GM19239 (cell line): ENCODE results near the gene SLC13A3.

Experiments
- DNase-seq: peaks from one replicate; pipeline ENCODE4 v3.0.0; 2011; ENCODE audit warnings: low spot score; ENCODE audit not compliant: insufficient read length
- FAIRE-seq: peaks from 2 replicates; lab custom pipeline; 2011; peaks lifted over from hg19 to GRCh38; lab: Jason Lieb, UNC

Gene SLC13A3

DNA sequence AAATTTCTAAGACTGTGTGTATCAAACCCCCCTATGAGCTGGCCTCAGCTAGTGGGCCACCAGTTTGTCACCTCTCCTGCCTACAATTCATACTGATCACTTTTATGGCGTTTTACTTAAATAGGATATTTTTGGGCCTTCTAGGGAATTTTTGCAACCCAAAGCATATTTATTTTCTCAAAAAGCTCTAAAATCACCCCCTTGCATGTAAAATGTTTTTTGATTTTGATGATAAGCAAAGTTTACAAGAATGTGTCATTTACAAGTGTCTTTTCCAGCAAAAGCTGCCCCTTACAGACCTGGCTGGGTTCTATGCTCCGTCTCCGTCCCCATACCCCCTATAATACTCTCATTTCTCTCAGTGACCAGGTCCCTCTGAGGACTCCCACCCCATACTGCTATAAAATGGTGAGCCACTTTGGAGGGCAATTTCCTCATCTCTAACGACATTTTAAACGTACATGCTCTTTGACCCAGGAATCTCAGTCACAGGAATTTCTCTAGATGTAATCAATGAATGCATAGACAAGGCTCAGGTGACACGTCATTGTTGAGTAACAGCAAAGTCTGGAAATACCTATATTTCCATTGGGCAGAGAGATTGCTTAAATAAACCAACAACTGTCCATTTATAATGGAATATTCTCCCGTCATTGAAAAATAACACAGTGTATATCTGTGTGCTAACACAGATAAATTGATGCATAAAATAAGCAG is 86.9 kb downstream of the SLC13A3 start:
- FAIRE-seq (no peak), DNase-seq (no peak)

DNA sequence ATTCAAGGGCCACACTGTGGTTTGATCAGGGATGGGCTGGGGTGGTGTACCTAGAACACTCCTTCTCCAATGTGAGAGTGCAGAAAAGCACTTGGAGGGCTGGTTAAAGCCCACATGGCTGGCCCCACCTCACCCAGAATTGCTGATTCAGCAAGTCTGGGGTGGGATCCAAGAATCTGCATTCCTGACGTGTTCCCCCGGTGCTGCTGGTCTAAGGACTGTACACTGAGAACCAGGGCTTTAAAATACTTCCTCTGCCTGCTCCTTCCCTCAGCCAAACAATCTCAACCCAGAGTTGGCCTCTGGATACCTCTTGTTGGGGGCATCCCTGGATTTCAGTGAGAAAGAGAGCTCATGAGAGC is 87.4 kb downstream of the SLC13A3 start:
- no peak for FAIRE-seq
- no peak for DNase-seq

DNA sequence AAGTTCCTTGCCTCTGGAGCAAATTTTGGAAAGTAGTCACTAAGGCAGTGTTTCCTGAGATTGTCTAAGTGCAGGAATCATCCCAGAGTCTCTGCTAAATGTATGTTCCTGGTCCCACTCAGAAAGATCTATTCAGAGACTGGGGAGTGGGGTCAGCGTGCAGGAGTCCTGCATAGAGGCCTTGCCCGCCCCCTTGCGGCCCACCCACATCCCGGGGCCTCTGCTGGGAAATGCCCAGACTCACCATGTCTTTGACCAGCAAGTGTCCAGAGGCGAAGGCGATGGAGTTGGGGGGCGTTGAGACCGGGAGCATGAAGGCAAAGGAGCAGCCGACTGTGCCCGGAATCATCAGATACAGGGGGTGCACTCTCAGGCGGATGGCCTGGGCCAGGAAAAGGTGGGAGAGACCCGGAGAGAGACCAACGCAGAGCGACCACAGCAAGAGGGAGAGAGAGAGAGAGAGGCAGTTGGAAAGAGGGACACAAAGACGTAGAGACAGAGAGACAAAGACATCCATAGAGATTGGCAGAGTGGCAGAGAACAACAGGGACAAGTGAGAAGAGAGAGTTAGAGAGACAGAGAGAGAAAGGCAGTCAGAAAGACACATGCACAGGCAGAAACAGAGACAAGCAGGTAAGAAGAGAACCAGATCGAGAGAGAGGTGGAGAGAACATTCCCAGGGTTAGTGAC is 87.9 kb downstream of the SLC13A3 start:
- no peak for DNase-seq
- FAIRE-seq: no peak

DNA sequence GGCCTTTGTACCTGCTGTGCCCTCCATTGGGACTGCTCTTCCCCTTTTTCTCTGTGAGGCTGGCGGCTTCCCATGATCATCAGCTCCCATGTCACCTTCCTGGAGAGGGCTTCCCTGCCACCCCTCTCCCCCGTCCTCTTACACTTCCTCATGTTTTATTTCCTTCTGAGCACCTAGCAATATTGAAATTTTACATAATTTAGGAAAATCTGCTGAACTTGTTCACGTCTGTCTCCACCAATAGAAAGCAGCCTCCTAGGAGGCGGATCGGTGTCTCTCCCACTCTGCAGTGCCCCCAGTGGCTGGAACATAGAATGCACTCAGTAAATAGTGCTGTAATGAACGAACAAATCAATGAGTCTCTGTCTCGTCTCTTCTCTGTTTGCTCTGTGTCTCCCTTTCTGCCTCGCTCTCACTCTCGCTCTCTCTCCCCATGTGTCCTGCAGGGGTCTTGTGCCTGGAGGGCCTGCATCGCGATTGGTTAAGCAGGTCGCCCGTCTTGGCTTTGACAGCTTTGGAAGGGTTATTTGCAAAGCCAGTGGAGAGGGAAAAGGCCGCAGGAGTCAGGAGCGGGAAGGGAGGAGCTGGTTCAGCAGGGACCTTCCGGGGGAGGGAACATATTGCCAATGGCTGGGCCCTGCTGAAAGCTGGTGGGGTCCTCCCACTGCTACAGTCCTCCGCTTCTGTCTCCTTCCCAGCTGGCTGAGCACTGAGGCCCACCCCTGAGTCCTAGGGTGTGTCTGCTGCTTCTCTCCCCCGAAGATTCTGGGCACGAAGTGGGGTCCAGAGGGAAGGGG is 88.7 kb downstream of the SLC13A3 start:
- DNase-seq: peak; percentile 53
- FAIRE-seq: peak; percentile 69

DNA sequence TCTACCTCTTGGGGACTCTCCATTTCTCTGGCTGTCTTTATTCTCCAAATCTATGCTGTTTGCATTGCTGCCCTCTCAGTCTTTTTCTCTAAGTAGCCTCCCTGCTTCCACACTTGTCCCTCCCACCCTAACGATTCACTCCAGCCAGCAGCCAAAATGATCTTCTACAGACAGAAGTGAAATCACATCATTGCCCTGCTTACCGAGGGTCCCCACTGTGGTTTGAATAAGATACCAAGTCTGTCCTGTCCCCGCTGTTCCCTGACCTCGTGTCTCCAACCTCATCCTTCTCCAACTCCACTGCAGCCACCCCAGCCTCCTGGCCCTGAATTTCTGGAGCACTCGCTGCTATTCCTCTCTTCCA is 89.3 kb downstream of the SLC13A3 start:
- no peak for DNase-seq
- FAIRE-seq: no peak

DNA sequence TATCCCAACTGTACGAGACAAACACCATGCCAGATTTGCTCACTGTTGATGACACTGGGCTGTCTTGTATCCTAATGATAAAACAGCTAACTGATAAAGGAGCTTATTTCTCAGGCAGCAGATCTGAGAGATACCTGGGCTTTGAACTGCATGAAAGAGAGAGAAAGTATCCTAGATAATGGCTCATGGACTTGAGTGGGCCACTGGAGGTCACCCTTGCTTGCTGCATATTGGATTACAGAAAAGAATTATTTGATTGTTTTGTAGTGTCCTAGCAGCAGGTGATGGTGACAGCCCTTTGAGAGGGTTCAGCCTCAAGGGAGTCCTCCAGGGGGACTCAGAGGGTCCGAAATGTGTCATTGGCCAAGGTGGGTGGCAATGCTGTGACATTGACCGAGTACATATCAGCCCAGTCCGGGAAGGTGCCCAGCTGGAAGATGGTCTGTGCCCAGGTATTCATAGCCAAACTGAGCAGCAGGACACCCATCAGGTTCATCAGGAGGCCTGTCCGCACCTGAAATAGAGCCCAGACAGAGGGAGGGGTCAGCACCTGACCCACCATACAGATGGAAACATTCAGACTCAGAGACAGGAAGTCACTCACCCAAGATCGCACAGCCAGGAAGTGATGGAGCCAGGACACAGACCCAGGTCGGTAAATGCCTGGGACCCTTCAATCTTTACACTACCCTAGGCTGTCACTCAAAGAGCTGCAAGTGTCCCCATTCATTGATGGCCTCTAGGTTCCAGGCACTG is 91.4 kb downstream of the SLC13A3 start:
- DNase-seq (no peak), FAIRE-seq (no peak)

DNA sequence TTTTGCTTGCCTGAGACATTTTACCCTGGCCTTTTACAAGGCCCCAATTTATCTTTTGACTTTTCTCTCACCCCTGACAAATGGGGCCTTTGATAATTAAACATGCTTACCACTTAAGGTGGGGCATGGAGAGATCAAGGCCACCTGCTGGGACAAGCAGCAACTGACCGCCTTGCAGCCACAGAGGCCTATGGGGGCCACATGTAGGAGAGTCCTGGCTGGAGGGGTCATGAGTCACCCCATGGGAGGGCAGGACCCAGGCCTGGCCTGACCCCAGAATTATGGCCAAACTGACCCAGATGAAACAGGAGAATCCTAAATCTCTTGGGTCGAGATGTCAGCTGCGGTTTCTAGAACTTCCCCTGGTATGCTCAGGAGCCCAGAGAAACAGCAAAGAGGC is 92.3 kb downstream of the SLC13A3 start:
- FAIRE-seq (no peak), DNase-seq (no peak)

DNA sequence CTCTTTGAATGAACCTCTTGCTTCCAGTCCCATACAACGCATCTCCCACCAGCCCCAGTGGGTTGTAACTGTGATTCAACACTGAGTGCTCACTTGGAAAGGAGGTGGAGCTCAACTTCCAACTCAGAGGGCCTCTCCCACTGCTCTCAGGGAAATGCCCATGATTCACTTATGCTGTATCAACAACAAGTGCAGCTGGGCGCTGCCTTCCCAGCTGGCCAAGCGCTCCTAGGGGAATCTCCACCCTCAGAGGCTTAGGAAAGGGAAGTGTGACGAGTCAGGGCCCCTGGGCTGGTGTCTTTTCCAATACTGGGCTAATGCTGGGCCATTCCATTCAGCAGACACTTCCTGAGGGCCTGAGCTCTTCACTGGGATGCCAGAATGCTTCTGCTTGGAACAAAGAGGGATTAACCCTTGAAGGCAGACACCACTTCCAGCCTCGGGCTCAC is 92.7 kb downstream of the SLC13A3 start:
- DNase-seq (no peak), FAIRE-seq (no peak)

DNA sequence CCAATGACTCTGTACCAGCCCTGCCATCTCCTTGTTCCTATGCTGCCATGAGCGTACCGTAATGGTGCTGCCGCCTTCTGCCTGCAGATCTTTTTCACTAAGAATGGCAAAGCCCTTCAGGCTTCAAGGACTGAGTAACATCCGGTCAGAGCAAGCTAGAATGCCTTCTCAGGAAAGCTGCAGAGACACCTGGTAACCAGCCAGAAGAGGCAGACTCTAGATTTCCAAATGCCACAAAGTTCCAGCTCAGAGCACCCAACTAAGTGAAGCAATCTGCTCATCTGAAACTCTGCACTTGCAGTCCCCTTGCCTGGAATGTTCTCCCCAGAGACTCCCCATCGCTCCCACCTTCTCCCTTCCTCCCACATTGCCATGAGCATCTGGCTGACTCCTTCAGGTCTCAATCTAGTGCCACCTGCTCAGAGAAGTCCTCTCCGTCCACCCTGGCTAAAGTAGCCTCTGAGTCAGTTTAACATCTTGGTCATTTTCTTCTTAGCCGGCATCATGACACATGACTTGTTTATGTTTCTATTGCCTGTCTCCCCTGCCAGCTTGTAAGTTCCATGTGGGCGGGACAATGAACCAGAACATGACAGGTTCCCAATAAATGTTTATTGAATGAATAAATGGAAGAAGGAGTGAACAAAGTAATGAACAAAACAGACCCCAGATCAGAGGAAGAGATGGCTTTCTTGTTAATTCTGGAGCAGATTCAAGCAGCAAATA is 93.9 kb downstream of the SLC13A3 start:
- FAIRE-seq: no peak

DNA sequence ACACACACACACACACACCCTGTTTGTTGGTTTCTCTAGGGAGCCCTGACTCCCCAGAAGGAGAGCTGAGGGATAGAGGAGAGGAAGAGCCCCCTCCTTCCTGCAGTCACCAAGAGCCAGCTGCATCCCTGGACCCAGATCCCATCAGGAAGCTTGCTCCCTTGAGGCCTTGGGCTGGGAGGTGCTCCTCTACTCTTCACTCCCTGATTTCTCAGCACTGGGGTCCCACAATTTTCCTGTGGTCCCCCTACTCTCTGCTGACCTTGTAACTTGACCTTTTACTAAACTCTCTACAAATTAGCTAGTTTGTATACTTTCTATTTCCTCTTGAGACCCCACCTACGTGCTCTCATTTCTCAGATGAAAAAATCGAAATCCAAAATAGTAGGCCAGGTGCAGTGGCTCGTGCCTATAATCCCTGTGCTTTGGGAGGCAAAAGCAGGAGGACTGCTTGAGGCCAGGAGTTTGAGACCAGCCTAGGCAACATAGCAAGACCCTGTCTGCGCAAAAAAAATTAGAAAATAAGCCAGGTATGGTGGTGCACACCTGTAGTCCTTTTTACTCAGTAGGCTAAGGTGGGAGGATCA is 95.8 kb downstream of the SLC13A3 start:
- FAIRE-seq (no peak), DNase-seq (no peak)

More for the DNA sequence above, 93.9 kb downstream of the SLC13A3 start:
- no peak for DNase-seq

DNA sequence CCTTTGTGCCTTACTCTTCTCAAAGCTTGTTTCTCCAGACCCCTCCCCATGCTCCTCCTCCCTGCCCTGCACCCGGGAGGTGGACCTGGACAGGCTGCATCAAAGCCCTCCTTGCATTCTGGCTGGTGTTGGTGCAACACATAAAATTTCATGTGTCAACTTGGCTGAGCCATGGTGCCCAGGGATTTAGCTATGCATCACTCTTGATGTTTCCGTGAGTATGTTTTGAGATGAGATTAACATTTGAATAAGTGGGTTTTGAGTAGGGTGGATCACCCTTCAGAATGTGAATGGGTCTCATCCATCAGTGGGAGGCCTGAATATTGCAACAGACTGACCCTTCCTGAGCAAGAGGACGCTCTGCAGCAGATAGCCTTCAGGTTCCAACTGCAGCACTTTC is 96.4 kb downstream of the SLC13A3 start:
- FAIRE-seq (no peak), DNase-seq (no peak)

DNA sequence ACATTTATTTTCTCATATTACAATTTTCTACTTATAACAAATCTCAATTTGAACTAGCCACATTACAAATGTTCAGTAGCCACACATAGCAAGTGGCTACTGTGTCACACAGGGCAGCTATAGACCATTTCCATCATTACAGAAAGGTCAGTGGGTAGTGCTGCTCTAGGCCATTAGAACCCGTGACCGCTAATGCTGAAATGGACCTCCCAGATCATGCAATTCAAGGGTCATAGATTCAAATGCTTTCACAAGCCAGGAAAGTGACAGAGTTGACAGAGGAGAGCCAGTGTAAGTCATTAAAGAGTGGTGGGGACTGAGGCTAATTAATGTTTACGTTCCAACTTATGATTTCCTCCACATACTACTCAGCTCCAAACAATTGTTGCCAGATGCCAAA is 97.3 kb downstream of the SLC13A3 start:
- DNase-seq (no peak), FAIRE-seq (no peak)

DNA sequence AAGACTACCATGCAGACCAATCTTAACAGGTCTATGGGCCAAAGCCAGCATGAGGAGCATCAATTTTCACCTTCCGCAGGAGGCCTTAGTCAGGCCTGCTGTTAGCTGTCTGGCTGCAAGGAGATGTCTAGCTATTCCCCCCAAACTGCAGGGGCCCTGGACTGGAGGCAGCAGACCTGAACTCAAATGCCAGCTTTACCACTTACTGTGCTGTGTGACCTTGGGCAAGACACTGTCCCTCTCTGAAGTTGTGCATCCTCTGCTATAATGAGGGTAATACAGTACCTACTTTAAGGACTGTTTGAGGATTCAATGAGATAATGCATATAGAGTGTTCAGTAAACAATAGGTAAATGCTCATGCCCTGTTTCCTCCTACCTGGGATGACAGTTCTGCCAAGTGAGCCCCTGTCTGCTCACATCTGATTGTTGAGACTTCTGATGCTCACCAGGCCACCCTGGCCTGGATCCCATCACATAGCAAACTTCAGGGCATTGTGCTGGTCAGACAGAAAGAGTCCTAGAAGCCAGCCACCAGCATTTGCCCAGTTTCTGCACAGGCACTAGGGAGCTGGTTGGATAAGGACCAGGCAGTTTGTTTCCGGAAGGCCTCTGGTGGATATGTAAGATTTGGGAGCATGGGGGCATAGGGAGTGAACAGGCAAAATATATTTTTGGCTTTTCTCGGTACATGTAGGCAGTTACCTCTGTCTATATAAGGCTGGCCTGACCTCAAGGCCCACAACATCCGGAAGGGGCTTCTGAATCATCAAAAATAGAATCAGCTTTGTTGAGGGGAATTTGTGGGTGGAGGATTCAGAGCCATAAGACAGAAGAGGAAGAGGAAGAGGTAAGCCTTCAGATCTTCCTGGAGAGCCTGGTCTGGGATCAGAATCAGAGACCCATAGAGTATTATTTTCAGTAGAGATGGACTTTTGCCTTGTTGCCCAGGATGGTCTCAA is 98.5 kb downstream of the SLC13A3 start:
- DNase-seq (peak; percentile 28), FAIRE-seq (peak; percentile 93)

DNA sequence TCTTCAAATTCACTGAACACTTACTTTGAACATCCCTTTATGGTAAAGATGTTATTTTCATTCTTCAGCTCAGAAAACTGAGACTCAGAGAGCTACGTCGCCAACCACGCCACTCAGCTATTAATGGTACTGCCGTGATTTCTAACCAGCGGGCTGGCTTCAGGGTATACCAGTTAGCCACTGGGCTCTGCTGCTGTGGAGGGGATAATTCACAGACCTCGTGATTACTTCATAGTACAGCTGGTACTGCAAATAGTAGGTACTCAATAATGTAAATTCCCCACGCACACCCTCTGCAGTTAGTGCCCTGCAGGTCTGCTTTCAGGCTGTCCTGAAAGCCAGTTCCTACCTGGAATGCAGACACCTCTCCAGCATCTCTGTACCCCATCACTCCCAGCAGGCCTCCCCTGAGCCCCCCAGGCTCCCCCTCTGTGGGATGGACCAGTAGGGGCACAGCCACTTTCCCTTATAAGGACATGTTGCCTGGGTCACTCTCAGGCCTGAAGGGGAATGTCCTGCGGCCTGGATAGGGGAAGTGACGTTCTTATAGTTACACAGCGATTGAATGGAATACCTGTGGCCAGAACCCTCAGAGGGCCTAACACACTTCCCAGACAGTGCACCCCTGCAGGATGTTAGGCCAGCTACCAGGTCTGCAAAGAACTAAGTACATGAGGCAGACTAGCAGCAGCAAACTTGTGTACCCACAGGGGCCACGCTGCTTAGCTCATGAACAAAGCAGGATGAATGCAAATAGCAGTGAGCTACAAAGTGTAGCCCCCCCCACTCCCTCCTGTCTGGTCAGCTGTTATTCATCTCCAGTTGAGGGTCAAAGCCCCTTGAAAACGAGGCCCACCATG is 99.5 kb downstream of the SLC13A3 start:
- FAIRE-seq (peak; percentile 14), DNase-seq (no peak)

DNA sequence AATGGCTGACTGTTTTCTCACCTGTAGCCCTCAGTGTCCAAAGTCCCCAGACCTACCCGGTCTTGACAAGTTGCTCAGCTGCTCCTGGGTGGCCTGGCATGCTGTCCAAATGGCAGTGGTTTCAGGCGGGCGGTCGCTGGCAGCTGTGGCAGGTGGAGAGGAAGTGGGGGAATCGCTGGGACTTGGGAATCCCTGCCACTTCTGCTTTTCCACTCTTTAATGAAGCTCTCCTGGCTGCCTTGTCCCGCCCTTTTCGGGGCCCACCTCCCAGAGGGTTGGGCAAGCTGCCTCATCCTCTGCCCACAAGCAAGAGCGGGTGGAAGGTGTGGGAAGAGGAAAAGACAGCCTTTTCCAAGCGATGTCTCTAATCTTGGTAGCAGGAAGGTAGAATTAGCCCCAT is 100.8 kb downstream of the SLC13A3 start, which contains the start of gene OCSTAMP:
OCSTAMP (minus strand) TSS at position 194 of the 400 bp plus-strand sequence; CDS start at position 100, 94 bp downstream.
- FAIRE-seq (no peak), DNase-seq (no peak)

DNA sequence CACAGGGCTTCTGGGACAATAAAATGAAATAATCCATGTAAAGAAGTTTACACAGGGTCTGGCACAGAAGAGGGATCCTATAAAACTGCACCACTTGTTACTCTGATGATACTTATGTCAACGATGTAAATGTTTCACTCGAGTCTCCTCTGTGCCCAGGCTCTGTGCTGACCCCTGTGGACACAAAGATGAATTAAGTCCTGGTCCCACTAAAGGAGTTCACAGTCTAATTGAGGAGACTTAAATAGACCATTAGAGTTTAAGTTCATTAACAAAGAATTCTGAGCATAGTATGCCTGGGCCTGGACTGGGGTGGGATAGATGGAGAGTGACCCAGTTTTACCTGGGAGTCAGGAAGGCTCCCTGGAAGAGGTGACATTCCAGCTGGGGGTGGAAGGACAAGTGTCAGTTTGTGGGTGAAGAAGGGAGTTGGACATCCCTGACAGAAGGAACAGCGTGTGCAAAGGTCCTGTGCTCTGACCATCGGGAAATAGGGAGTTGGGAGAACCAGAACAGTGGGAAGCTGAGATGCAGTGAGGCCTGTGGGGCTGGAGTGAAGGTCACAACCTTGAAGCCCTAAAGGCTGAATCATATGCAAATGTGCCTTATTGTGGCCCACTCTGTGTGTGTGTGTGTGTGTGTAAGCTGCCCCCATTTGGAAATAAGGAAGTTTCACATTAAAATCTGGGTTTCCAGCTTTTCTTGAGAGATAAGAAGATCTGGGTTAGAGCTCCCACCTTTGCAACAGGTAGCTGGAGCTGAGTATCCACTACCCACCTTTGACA is 101.9 kb downstream of the SLC13A3 start:
- no peak for FAIRE-seq
- DNase-seq: no peak

DNA sequence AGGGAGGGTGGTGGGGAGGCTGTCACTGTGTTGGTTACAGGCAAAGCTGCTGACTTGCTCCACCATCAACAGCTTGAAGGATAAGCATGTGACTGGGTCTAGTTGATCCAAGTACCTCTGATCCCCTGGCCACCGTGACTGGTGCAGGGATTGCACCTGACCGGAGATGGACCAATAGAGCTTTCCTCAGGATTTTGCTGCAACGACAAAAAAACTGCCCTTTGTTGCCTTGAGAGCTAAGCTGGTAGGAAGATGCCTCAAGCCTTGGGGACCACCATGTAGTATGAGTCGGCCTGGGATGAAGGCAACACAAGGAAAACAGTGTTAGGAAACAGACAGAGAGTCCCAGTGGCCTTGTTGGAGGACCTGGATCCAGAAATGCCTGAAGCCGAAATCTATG is 102.6 kb downstream of the SLC13A3 start:
- FAIRE-seq: no peak
- no peak for DNase-seq
